Measurements from ENCODE around the gene SLC20A1.

SLC20A1 gene

DNA sequence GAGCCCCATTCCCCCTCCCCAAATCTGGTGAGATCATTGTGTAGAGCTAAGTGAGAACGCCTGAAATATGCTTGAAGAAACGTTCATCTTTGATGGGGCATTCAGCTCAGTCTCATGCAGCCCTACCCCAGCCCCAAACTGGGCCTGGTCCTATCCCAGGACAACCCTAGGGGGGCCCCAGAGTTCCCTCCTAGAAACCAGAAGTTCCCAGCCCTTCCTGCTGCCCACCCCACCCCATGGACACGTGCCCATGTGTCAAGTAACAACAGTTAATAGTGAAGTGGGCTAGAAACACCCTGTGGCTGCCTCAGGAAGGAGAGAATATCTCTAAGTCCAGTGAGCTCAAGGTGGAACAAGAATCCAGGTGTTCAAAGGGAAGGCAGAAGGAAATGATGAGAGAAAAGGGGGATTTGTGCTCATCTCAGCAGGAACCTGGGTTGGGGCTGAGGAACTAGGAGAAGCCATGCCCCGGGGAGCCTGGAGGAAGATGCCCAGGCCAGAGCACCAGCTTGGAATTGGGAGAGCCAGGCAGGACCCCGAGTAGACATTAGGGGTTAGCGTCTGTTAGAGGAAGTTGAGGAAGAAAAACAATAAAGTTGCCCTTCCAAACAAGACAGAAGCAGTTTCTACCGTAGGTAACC lies 20.1 kb upstream of the SLC20A1 start:
- FAIRE-seq = no peak

DNA sequence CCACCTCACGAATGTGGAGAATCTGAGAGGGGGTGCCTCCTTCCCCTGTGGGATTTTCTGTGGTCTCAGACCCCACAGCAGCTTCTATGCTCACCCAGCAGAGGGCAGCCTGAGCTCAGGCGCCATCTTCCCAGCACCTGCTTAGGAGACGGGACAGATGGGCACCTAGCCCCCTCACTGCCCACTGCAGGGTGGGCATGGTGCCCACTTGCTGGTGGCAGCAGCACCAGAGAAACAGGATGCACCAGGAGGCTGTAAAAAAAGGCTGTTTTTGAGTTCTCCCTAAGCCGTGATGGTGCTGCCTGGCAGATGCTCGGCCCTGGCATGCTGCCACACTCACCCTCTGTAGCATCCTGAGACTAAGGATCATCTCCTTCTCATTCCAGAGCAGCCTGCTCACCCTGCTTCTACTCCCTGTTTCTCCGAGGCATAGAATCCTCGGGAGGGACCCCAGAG lies 19.1 kb upstream of the SLC20A1 start:
- no peak for FAIRE-seq

DNA sequence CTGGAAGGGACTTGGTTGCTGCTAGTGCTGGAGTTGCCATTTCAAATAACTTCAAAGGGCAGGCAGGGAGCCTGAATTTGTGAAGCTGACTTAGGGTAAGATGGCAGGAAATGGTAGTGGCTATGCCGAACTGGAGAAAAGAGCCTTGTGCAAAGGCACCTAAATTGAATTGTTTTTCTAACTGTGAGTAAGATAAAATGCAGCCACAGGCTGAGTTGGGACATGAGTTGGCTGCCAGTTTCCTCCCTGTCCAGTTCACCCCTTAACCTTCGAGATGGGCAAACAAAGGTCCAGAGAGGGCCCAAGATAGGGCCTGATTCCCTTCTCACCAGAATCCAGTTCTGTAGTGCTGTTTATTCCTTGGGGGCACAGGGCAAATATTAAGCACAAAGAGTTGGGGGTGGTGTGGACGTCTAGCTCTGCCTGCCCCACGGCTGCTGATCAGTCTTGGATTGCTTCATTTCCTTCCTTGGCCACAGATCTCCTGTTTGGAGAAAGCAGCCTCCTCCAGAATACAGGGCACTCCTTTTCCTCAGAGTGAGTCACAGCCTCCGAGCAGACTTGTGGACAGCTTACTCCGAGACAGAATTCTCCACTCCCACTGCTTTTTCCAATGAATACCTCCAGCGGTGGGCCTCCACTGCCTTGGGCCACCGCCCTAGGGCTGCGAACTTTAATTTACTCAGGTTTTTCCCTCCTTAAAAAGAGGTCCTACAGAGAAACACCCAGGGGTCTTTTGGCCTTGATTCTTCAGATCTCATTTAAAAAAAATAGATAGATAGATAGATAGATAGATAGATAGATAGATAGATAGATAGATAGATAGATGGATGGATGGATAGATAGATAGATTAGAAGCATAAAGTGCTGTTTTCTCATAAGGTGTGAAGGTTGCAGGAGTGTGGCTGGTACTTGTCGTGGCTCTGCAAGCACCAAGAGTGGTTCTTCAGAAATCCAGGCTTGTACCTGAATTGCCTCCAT lies 18.4 kb upstream of the SLC20A1 start:
- no peak for FAIRE-seq

DNA sequence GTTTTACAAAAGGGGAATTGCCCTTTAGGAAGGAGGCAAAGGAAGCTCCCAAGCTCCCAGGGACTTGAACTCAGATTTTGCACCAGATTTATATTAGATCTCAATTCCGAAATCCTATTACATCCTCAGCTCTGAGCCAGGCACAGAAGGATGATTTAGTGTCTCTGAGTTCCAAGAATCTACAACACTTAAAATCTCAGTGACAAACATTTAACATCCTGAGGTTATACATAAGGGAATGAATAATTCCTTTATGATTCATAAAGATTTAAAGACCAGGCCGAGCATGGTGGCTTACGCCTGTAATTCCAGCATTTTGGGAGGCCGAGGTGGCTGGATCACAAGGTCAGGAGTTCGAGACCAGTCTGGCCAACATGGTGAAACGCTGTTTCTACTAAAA lies 16.5 kb upstream of the SLC20A1 start:
- FAIRE-seq = no peak

DNA sequence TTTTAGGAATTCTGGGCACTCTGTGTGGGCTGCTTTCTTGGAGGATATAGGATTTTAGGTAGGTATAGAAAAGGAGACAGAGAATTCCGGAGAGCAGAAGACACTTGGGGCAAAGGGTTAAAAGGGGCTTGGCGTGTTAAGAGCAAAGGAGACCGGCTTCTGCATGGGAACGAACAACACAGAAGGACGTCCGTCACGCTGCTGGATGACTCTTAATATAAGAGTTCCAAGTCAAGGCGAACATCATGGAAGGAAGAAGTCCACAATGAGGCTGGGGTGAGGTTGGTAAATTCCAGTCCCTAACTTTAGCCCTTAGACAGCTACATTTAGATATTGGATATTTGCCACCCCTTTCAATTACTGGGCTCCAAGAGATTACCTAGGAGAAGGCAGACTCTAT lies 15.9 kb upstream of the SLC20A1 start:
- no peak for FAIRE-seq

- FAIRE-seq = no peak
Measured at GRCh38 chr2:112630268-112630667, 15.5 kb upstream of the SLC20A1 start.

- no peak for FAIRE-seq
Measured at GRCh38 chr2:112633708-112634107, 12.0 kb upstream of the SLC20A1 start.

DNA sequence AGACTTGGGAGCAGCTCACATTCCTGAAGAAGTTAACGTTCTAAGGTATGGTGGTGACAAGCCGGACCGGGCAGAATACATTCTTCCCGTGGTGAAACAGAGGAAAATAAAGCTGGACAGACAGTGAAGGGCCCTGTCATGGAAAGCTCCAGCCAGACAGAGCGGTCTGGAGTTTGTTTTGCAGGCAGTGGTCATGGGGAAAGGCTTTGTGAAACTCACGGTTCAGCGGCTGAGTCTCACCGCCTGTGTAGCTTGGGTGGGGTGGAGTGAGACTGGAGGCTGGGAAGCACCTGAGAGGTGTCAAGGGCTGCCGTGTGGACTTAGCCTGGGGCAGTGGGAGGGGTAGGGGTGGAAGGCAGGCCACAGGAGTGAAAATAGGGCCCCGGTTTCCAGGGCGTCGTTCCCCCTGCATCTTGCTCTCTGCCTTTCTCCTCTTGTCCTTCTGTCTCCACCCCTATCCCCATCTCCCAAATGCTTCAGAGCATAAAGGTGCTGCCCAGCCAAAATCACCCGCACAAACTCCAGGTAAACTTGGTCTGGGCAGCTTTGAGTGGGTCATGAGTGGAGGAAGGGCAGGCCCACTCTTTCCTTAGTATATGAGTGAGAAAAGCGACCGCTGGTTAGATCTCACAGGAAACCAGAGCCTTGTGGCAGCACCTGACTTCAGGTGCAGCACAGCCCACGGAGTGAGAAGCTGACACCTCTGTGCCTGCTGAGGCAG lies 11.4 kb upstream of the SLC20A1 start:
- FAIRE-seq = no peak

GRCh38 chr2:112634874-112635157 lies 10.9 kb upstream of the SLC20A1 start:
- FAIRE-seq = no peak

DNA sequence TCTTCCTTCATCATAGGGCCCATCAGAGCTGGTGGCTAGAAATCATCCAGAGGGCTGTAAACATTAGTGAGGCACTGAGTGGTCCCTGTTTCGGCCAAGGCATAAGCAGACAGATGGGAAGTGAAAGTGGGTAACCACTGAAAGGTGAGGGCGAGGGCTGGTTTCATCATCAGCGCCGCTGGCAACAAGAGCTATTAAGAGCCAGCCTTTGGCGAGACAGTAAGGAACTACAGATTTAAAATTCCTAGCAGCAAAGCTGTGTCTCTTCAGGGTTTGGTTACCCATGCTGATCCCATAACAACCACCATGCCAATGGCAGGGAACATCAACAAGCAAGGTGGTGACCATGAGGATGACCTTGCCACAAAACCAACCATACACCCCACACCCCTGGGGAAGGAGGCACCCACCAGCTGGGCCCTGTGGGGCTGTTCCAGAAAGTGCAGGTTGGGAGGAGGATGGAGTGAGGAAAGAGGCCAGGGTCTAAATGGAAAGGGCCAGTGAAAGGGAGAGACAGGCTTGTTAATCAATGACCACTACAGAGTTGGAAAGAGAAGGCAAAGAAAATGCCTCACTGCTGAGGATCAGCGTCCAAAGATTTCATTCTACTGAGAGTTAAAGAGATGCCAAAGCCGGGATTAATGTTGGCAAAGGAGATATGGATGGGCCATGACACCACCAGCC lies 9.0 kb upstream of the SLC20A1 start:
- FAIRE-seq = no peak

DNA sequence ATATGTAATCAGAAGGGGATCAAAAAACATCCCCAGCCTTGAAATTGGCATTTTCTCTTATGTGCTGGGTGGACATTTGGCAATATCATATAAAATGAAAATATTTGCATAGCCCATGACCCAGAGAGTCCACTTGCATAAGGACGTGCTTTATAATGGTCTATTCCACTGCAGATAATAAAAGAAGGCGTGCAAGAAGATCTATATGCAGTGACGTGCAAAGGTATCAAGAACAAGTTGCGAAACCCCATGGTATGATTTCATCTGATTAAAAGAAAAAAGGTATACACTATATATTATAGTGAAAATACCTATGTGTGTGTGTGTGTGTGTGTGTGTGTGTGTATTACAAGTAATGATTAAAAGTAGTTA lies 8.5 kb upstream of the SLC20A1 start:
- FAIRE-seq = no peak

DNA sequence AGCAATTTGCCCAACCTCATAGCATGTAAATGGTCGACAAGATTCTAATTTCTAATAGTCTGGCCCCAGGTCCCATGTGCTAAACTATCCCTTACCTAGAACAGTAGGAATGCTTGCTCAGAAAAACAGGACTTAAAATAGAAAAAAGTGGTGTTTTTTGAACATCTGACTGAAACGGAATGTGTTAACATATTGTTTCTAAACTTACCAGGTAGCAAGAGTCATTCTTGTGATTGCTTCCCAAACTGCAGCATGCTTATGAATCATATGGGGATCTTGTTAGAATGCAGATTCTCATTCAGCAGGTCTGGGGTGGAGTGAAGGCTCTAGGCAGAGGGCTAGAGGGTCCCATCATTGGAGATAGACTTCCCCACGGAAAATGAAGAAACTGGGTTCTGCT lies 5.8 kb upstream of the SLC20A1 start:
- no peak for FAIRE-seq

GRCh38 chr2:112640467-112640799 lies 5.3 kb upstream of the SLC20A1 start:
- FAIRE-seq = no peak

- FAIRE-seq = no peak
Measured at GRCh38 chr2:112640800-112641675, 4.7 kb upstream of the SLC20A1 start.

DNA sequence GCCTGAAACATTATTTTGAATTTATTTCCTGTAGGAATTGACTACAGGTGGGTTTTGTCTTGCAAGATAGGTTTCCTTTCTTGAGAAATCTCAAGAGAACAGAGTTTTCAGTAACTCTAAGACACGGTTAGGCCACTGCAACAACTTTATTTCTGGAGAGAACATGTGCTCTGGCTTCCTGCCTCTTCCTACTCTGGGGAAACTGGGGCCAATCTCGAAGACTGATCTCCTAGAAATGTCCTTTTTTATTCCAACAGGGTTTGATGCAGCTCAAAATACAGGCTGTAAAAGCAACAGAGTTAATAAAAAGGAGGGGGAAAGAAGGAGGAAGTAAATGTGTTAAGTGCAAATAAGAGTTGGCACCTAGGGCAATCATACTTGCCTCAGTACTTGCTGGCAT lies 4.0 kb upstream of the SLC20A1 start:
- no peak for FAIRE-seq

DNA sequence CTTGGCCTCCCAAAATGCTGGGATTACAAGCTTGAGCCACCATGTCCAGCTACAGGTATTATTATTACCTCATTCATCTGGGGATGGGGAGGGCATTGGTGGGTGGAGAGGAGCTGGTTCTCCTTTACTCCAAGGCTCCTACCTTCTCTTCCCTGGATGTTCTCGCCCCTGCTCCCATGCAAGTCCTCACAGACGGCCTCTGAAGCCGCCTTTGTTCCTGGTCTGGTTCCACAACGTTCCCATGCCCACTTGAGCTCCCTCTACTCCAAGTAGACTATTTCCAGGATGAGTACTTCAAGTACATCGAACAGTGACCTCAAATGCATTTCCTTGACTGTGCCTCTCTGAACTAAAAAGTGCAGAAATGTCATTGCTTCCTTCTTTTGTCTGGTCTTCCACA lies 3.2 kb upstream of the SLC20A1 start:
- no peak for FAIRE-seq

GRCh38 chr2:112642966-112643365 lies 2.8 kb upstream of the SLC20A1 start:
- FAIRE-seq = no peak

GRCh38 chr2:112643488-112643887 lies 2.3 kb upstream of the SLC20A1 start:
- no peak for FAIRE-seq

DNA sequence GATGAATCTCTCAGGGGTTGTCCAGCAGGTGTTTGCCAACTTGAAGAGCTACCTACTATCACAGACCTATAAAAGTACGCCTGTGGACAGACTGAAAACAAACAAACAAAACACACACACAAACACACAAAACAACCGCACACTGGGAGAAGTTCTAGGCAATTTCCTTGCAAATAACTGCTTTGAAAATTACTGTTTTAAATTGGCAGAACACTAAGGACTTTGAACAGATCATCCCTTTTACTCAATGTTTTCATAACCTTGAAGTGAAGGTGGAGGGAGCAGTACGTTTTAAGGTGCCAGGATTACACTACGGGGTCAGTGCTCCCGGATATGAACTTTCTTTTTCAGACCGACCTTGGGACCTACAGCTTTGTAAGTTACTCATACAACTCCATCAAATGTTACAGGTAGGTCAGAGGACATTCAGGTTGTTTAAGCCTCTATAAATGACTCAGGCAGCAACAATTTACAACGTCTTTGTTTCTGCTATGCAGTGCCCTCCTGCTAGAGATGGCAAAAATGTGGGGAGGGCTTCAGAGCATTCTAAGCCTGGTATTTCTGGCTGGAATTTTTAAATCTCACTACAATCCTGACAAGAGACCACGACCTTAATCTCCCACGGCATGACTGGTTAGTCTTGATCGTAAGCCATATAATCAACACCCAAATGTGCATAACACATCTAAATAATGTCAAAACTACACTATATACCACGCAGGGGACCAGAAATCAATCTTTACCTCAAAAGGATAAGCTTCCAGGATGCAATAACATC lies 1.4 kb upstream of the SLC20A1 start:
- no peak for FAIRE-seq

GRCh38 chr2:112644933-112645309 lies 818 bp upstream of the SLC20A1 start:
- no peak for FAIRE-seq

GRCh38 chr2:112646102-112646719 lies 472 bp downstream of the SLC20A1 start:
- FAIRE-seq = no peak
